Left lung (tissue), 10 donors: ENCODE measurements around the gene SECTM1. TPM values are rescaled to one million over a fixed set of nuclear protein-coding genes. Genes with fewer than 3 reads are reported as not detected.

Source experiments
- ATAC-seq: fragments of 200-7000 bp; cut with Tn5 transposase; one replicate; pipeline ENCODE4 v1.9.1; 2020; ENCODE audit warnings: moderate library complexity
- DNase-seq, 4 donors: peaks; one replicate each; pipeline ENCODE4 v3.0.0-alpha.2; 2013 to 2020
- H3K27ac ChIP-seq, 2 donors: fragments of 200-600 bp; sonication (generic) in 1 of 2; one replicate each; pipeline versions ENCODE4 v1.5.0 to v1.8.0; 2020 to 2021
- H3K27me3 ChIP-seq, 2 donors: fragments of 200-600 bp; sonication (generic) in 1 of 2; one replicate each; pipeline versions ENCODE4 v1.5.0 to v1.8.0; 2020 to 2021
- H3K36me3 ChIP-seq, 2 donors: fragments of 200-600 bp; sonication (generic) in 1 of 2; one replicate each; pipeline versions ENCODE4 v1.5.0 to v1.8.0; 2020 to 2021
- H3K4me1 ChIP-seq, 2 donors: fragments of 200-600 bp; one replicate each; pipeline ENCODE4 v1.8.0; 2021
- H3K4me3 ChIP-seq, 2 donors: fragments of 200-600 bp; sonication (generic) in 1 of 2; one replicate each; pipeline versions ENCODE4 v1.5.0 to v1.8.0; 2020 to 2021; ENCODE audit warnings: mild to moderate bottlenecking in 1 of 2
- H3K9me3 ChIP-seq, 2 donors: fragments of 200-600 bp; sonication (generic) in 1 of 2; one replicate each; pipeline versions ENCODE4 v1.5.0 to v1.8.0; 2020 to 2021
- CTCF ChIP-seq, 2 donors: fragments of 200-600 bp; sonication (generic) in 1 of 2; IDR thresholded peaks; one replicate each; pipeline versions ENCODE4 v1.5.0 to v1.8.0; 2021; ENCODE audit warnings: antibody characterized with exemption in 2 of 2
- intact Hi-C, 2 donors: fragments of 100-400 bp; cut with DNase I; formaldehyde crosslinking; loops; one replicate each; pipeline versions ENCODE4 v1.11.2 to v1.14.2; 2022
- polyA plus RNA-seq, 6 donors: library from polyadenylated mRNA; unstranded; fragments of 120-200 nt; gene quantifications; one replicate each; pipeline ENCODE4 v1.2.1, GENCODE V29; 2013; ENCODE audit not compliant: insufficient read length in 6 of 6
- total RNA-seq, 2 donors: library from RNA; stranded (reverse); fragmentation: NEBNext Ultra II Directional; extraction: Animal tissue kit (Norgen Biotek cat#: 25700); gene quantifications; one replicate each; pipeline ENCODE4 v1.2.1, GENCODE V29; 2021
- donor health status: DM: no; HTN: yes; CAD: no.
- donor health status: DM: no; HTN: no; CAD: no.

Gene SECTM1
- total and polyA plus RNA-seq, 8 donors: 1.9 to 36.8 (median 2.7) TPM

- Histone ChIP-seq H3K27me3 (peaks cover 0 to 31% of the 10 kb centered on the region in 2 donors), H3K4me1 (peaks cover 0 to 12% of the 10 kb centered on the region in 2 donors), H3K4me3 (no peak overlapping the region), H3K36me3 (peaks cover 0 to 24% of the 10 kb centered on the region in 2 donors), H3K27ac (no peak overlapping the region), H3K9me3 (no peaks in the 10 kb centered on the region)
- intact Hi-C loops: loop anchor here in 1 of 2 donors (5.0 kb wide), 1 partner anchor 87 kb away; no protein-coding TSS in a partner anchor
- no peak for TF ChIP-seq CTCF (IDR thresholded peaks at IDR 0.05)
- DNase-seq: no peak
- ATAC-seq: no peak
Measured at GRCh38 chr17:82324566-82325285, 8.8 kb downstream of the SECTM1 start.

- TF ChIP-seq CTCF (IDR thresholded peaks at IDR 0.05): no peak
- Histone ChIP-seq H3K27me3 (peaks cover 0 to 31% of the 10 kb centered on the region in 2 donors), H3K27ac (no peak overlapping the region), H3K36me3 (peaks cover 0 to 24% of the 10 kb centered on the region in 2 donors), H3K4me1 (peaks cover 0 to 12% of the 10 kb centered on the region in 2 donors), H3K4me3 (no peak overlapping the region), H3K9me3 (no peaks in the 10 kb centered on the region)
- no peak for ATAC-seq
- intact Hi-C loops: loop anchor here in 1 of 2 donors (5.0 kb wide), 1 partner anchor 86 kb away; no protein-coding TSS in a partner anchor
- no peak for DNase-seq
Measured at GRCh38 chr17:82323514-82324234, 9.9 kb downstream of the SECTM1 start.

- ATAC-seq: no peak
Measured at GRCh38 chr17:82322526-82323453, 10.8 kb downstream of the SECTM1 start.

GRCh38 chr17:82321947-82322466 lies 11.6 kb downstream of the SECTM1 start:
- H3K36me3 ChIP-seq: peaks cover 0 to 18% of the 10 kb centered on the region in 2 donors
- ATAC-seq (no peak), DNase-seq (no peak)
- no peak overlapping the region for H3K4me3 ChIP-seq
- peaks cover 0 to 12% of the 10 kb centered on the region in 2 donors for H3K4me1 ChIP-seq
- no peak for TF ChIP-seq CTCF (IDR thresholded peaks at IDR 0.05)
- no peak overlapping the region for H3K27ac ChIP-seq
- intact Hi-C loops: loop anchor here in 1 of 2 donors (5.0 kb wide), 1 partner anchor 85 kb away; no protein-coding TSS in a partner anchor
- H3K27me3 ChIP-seq: peaks cover 0 to 33% of the 10 kb centered on the region in 2 donors
- no peaks in the 10 kb centered on the region for H3K9me3 ChIP-seq

More at GRCh38 chr17:82322526-82323453, 10.8 kb downstream of the SECTM1 start:
- Histone ChIP-seq H3K27me3 (peaks cover 0 to 31% of the 10 kb centered on the region in 2 donors), H3K9me3 (no peaks in the 10 kb centered on the region), H3K27ac (no peak overlapping the region), H3K36me3 (peaks cover 0 to 18% of the 10 kb centered on the region in 2 donors), H3K4me1 (peaks cover 0 to 12% of the 10 kb centered on the region in 2 donors), H3K4me3 (no peak overlapping the region)
- no peak for TF ChIP-seq CTCF (IDR thresholded peaks at IDR 0.05)
- intact Hi-C loops: loop anchor here in 1 of 2 donors (5.0 kb wide), 1 partner anchor 85 kb away; no protein-coding TSS in a partner anchor
- DNase-seq: no peak
